Spleen (tissue), 11 donors: ENCODE results near the gene IARS2. TPM values are rescaled to one million over a fixed set of nuclear protein-coding genes. Genes with fewer than 3 reads are reported as not detected.
"Not testable (repeated sequence)": the region's sequence is repeated elsewhere in the genome, so short reads cannot be mapped to it uniquely, and the experiment has no call there.

Experiments
- DNase-seq: peaks from one replicate; pipeline ENCODE4 v3.0.0-alpha.2; 2020
- H3K27ac ChIP-seq, 8 donors: fragments of 200-600 bp; sonication (generic) in 7 of 8; 1 replicate in 4 of 8; 2 replicates in 4 of 8; pipeline versions ENCODE4 v1.5.0 to v1.8.0; 2016 to 2021; ENCODE audit warnings: inconsistent platforms in 4 of 8, mild to moderate bottlenecking in 4 of 8, moderate library complexity in 1 of 8
- H3K27me3 ChIP-seq, 7 donors: fragments of 200-600 bp; sonication (generic) in 6 of 7; replicated peaks in 1 of 7; 1 replicate in 4 of 7; 2 replicates in 3 of 7; pipeline versions ENCODE4 v1.5.0 to v1.8.0; 2016 to 2021; ENCODE audit warnings: inconsistent platforms in 3 of 7, mild to moderate bottlenecking in 1 of 7
- H3K36me3 ChIP-seq, 6 donors: fragments of 200-600 bp; sonication (generic) in 5 of 6; 1 replicate in 4 of 6; 2 replicates in 2 of 6; pipeline versions ENCODE4 v1.5.0 to v1.8.0; 2016 to 2021; ENCODE audit warnings: inconsistent platforms in 2 of 6
- H3K4me1 ChIP-seq, 6 donors: fragments of 200-600 bp; sonication (generic) in 5 of 6; 1 replicate in 3 of 6; 2 replicates in 3 of 6; pipeline versions ENCODE4 v1.5.0 to v1.8.0; 2016 to 2021; ENCODE audit warnings: inconsistent platforms in 3 of 6
- H3K4me3 ChIP-seq, 8 donors: fragments of 200-600 bp; sonication (generic) in 7 of 8; 1 replicate in 4 of 8; 2 replicates in 4 of 8; pipeline versions ENCODE4 v1.5.0 to v1.8.0; 2016 to 2021; ENCODE audit warnings: inconsistent platforms in 4 of 8, mild to moderate bottlenecking in 4 of 8, moderate library complexity in 2 of 8
- H3K9me3 ChIP-seq, 8 donors: fragments of 200-600 bp; sonication (generic) in 7 of 8; 1 replicate in 4 of 8; 2 replicates in 4 of 8; pipeline versions ENCODE4 v1.5.0 to v1.8.0; 2016 to 2021; ENCODE audit warnings: inconsistent platforms in 4 of 8
- POLR2A ChIP-seq, 3 donors: fragments of 450-650 bp; IDR thresholded peaks; one replicate each; pipeline ENCODE4 v1.5.1; 2017; ENCODE audit warnings: antibody characterized with exemption in 3 of 3, mild to moderate bottlenecking in 1 of 3
- POLR2AphosphoS5 ChIP-seq, 3 donors: sonication (generic); formaldehyde crosslinking; IDR thresholded peaks; one replicate each; pipeline ENCODE4 v1.5.1; 2017; ENCODE audit warnings: antibody characterized with exemption in 3 of 3
- WGBS, 5 donors: extraction: QIAGEN DNeasy Blood & Tissue Kit in 3 of 5; methylation state at CpG; one replicate each; pipeline versions ENCODE4 v1.1.5 to v1.1.7; 2013 to 2018; 5-methylcytosine and 5-hydroxymethylcytosine counted together
- intact Hi-C: fragments of 100-400 bp; cut with DNase I; formaldehyde crosslinking; loops from one replicate; pipeline ENCODE4 v1.15.0; 2023; ENCODE audit warnings: low total_unique reads
- polyA plus RNA-seq, 3 donors: library from polyadenylated mRNA; stranded (reverse); fragments of 200-250 nt; gene quantifications; one replicate each; pipeline ENCODE4 v1.2.1, GENCODE V29; 2013
- total RNA-seq, 7 donors: library from RNA; depleted of rRNA in 3 of 7; stranded (reverse); fragments of >200 nt in 3 of 7; fragmentation: NEBNext Ultra II Directional in 4 of 7; extraction: Animal tissue kit (Norgen Biotek cat#: 25700) in 4 of 7; gene quantifications; one replicate each; pipeline versions ENCODE4 v1.1.0 to v1.2.1, GENCODE V29; 2016 to 2021
- TF ChIP-seq, protein P1 (sequence below), 11 experiments: fragments of 200-600 bp in 7 of 11; fragments of 450-650 bp in 4 of 11; sonication (generic) in 4 of 11; IDR thresholded peaks in 8 of 11; conservative IDR thresholded peaks in 3 of 11; 1 replicate in 7 of 11; 2 replicates in 4 of 11; pipeline versions ENCODE4 v1.4.0 to v1.8.0; 2016 to 2021; ENCODE audit warnings: antibody characterized with exemption in 11 of 11, inconsistent platforms in 4 of 11, mild to moderate bottlenecking in 1 of 11
- donor health status: healthy with polysubstance abuse.
- donor health status: DM: no; HTN: no; CAD: no; lungs with moderate emphysema.
- donor health status: DM: no; HTN: no; CAD: no.
- donor health status: Bipolar disorder and iron deficiency.
- donor health status: healthy.
- donor health status: DM: no; HTN: no; CAD: no.
- donor health status: DM: yes; HTN: yes; CAD: no.

IARS2 gene
- total and polyA plus RNA-seq, 10 donors = 16.0 to 52.8 (median 41.0) TPM

DNA sequence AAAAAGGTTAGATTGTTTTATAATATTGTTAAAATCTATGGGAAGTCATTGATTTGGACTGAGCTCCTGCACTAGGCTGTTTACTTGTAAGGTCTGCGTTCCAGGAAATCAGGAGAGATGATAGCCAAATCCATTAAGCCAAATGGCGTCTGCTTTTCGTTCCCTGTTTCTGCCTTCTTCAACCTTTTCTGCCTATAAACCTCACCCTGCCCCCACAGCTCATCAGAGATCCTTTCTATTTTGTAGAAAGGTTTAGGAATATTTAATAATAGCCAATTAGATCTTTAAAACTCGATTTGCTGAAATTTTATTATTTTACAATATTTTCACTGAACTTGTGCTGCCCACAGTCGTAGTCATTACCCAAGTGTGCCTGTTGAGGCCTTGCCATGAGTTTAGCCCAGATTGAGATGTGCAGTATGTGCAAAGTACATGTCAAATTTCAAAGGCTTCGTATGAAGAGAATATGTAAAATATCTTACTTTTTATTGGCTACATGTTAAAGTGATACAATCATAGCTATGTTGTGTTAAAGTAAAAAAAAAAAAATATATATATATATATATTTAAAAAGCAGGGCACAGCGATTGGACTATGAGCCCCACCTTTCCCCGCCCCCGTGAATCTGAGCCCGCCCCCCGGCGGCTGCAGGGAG lies 444 bp upstream of the IARS2 start:
- Histone ChIP-seq H3K4me1 (peaks cover 10 to 63% (median 37%) of the 10 kb centered on the region in 6 donors), H3K4me3 (peak overlapping the region; percentile 82 to 100 (median 98)), H3K9me3 (no peaks in the 10 kb centered on the region), H3K27me3 (no peaks in the 10 kb centered on the region), H3K36me3 (peaks cover 0 to 26% (median 12%) of the 10 kb centered on the region in 6 donors), H3K27ac (peak overlapping the region in 7 of 8 donors; percentile 36 to 93 (median 89))
- intact Hi-C loops = loop anchor here (10.0 kb wide), 1 partner anchor 49 kb away; the partner anchor contains the start of gene EPRS1
- TF ChIP-seq POLR2A (IDR thresholded peaks at IDR 0.05) = no peak
- no peak for TF ChIP-seq POLR2AphosphoS5 (IDR thresholded peaks at IDR 0.05)
- TF ChIP-seq, protein P1, sequence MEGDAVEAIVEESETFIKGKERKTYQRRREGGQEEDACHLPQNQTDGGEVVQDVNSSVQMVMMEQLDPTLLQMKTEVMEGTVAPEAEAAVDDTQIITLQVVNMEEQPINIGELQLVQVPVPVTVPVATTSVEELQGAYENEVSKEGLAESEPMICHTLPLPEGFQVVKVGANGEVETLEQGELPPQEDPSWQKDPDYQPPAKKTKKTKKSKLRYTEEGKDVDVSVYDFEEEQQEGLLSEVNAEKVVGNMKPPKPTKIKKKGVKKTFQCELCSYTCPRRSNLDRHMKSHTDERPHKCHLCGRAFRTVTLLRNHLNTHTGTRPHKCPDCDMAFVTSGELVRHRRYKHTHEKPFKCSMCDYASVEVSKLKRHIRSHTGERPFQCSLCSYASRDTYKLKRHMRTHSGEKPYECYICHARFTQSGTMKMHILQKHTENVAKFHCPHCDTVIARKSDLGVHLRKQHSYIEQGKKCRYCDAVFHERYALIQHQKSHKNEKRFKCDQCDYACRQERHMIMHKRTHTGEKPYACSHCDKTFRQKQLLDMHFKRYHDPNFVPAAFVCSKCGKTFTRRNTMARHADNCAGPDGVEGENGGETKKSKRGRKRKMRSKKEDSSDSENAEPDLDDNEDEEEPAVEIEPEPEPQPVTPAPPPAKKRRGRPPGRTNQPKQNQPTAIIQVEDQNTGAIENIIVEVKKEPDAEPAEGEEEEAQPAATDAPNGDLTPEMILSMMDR (IDR thresholded peaks at IDR 0.05 in 8 of 11, conservative IDR thresholded peaks at IDR 0.05 in 3 of 11) = no peak
- DNase-seq = no peak
- 28 to 33% (median 32%) methylated on average over 12 of the region's 12 CpGs for WGBS, 5 donors

DNA sequence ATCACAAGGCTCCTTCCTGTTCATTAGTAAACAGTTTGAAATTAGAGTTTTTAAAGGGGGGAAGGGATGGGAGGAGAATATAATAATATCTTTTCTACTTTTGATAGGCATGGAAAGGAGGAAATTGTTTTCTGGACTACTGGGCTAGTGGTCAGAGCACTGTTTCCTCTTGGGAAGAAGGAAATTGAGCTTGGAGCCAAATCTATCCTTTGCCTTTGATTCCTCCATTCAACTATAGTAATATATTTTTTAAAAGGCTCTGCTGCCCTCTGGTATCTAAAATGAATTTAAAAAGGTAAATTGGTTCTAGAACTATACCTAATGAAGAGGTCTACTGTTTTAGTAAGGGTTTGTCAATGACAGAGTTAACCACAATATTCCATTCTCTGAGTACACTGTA lies 5.9 kb downstream of the IARS2 start:
- Histone ChIP-seq H3K4me1 (peaks cover 8 to 40% (median 17%) of the 10 kb centered on the region in 6 donors), H3K27me3 (no peaks in the 10 kb centered on the region), H3K4me3 (no peak overlapping the region), H3K36me3 (peaks cover under 1 to 89% (median 57%) of the 10 kb centered on the region in 6 donors), H3K9me3 (no peaks in the 10 kb centered on the region), H3K27ac (no peak overlapping the region)
- intact Hi-C loops = loop anchor here (10.0 kb wide), 1 partner anchor 55 kb away; the partner anchor contains the start of gene EPRS1
- no peak for DNase-seq
- TF ChIP-seq POLR2AphosphoS5 (IDR thresholded peaks at IDR 0.05) (no peak), POLR2A (IDR thresholded peaks at IDR 0.05) (no peak)
- TF ChIP-seq, protein P1 (IDR thresholded peaks at IDR 0.05 in 8 of 11, conservative IDR thresholded peaks at IDR 0.05 in 3 of 11) = no peak

DNA sequence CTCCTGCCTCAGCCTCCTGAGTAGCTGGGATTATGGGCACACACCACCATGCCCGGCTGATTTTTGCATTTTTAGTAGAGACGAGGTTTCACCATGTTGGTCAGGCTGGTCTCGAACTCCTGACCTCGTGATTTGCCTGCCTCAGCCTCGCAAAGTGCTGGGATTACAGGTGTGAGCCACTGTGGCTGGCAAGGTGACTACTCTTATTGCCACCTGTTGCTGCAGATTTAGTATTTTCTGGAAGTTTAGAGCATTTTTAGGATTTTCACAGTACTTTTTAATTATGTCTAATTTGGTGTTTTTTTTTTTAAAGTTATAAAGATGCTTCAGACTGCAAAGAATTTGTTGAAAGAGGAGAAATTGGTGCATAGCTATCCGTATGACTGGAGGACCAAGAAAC lies 16.5 kb downstream of the IARS2 start:
- WGBS, 5 donors = 83 to 97% (median 94%) methylated on average over 6 of the region's 6 CpGs
- H3K27me3 ChIP-seq, DNase-seq, intact Hi-C loops, H3K4me1 ChIP-seq, H3K27ac ChIP-seq, H3K9me3 ChIP-seq, H3K4me3 ChIP-seq: not testable (repeated sequence)
- H3K36me3 ChIP-seq = peaks cover 3 to 98% (median 76%) of the 10 kb centered on the region in 6 donors

DNA sequence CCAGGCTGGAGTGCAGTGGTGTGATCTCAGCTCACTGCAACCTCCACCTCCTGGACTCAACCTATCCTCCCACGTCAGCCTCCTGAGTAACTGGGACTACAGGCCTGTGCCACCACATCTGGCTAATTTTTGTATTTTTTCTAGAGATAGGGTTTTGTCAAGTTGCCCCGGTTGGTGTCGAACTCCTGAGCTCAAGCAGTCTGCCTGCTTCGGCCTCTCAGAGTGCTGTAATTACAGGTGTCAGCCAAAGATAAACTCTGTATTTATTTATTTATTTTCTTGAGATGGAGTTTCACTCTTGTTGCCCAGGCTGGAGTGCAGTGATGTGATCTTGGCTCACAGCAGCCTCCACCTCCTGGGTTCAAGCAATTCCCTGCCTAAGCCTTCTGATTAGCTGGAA lies 18.7 kb downstream of the IARS2 start:
- H3K27ac ChIP-seq, intact Hi-C loops, H3K4me3 ChIP-seq, H3K4me1 ChIP-seq, H3K9me3 ChIP-seq, DNase-seq, H3K27me3 ChIP-seq: not testable (repeated sequence)
- peaks cover 3 to 98% (median 65%) of the 10 kb centered on the region in 6 donors for H3K36me3 ChIP-seq
- WGBS, 5 donors = 96 to 98% (median 97%) methylated on average over 4 of the region's 4 CpGs

DNA sequence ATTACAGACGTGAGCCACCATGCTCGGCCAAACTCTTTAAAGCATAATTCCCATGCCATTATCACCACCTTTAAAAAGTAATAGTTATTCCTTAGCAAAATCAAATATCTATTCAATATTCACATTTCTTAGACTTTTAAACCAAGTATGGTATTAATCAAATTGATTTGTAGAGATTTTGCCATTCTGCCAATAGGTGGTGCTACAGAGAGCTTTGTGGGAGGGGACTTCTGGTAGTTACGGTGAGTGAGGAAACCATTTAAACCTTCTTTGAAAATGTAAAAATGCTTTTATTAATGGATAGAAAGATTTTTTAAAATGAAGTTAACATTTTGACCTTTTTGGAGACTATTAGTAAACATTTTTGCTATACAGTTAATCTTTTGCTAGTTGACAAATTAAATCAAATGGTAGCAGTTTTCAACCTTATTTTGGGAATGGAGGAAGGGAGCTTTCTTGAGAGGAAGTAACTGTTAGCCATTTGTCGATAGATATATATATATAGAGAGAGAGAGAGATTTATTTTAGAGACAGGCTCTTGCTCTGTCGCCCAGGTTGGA lies 19.3 kb downstream of the IARS2 start:
- Histone ChIP-seq H3K4me1 (peaks cover 0 to 9% (median 0%) of the 10 kb centered on the region in 6 donors), H3K27ac (no peak overlapping the region), H3K36me3 (peaks cover 0 to 96% (median 59%) of the 10 kb centered on the region in 6 donors), H3K4me3 (peak overlapping the region in 1 of 8 donors; percentile 28), H3K27me3 (no peaks in the 10 kb centered on the region), H3K9me3 (no peaks in the 10 kb centered on the region)
- WGBS, 5 donors = 58 to 75% (median 64%) methylated on average over 5 of the region's 5 CpGs
- intact Hi-C loops = no loop called here
- no peak for TF ChIP-seq POLR2AphosphoS5 (IDR thresholded peaks at IDR 0.05)
- TF ChIP-seq, protein P1 (IDR thresholded peaks at IDR 0.05 in 8 of 11, conservative IDR thresholded peaks at IDR 0.05 in 3 of 11) = peak in 10 of 11 experiments; percentile 9 to 64 (median 46)
- DNase-seq = no peak
